DMS153 treated with DMSO at 0.1 percent for 48 hours (cell line): ENCODE results near the gene CD79A.
"Not testable (repeated sequence)": the region's sequence is repeated elsewhere in the genome, so short reads cannot be mapped to it uniquely, and the experiment has no call there.

Source experiments
- DNase-seq: peaks from one replicate; lab custom pipeline; 2025; ENCODE audit not compliant: unreplicated experiment; lab: John Stamatoyannopoulos, UW

CD79A gene

GRCh38 chr19:41904118-41904870 is 27.2 kb downstream of the CD79A start:
- peak; percentile 91 for DNase-seq

- no peak for DNase-seq
Measured at GRCh38 chr19:41905273-41906002, 28.4 kb downstream of the CD79A start.

- DNase-seq = no peak
Measured at GRCh38 chr19:41906271-41906670, 29.2 kb downstream of the CD79A start.

GRCh38 chr19:41906916-41907680 is 30.0 kb downstream of the CD79A start:
- DNase-seq = no peak

DNA sequence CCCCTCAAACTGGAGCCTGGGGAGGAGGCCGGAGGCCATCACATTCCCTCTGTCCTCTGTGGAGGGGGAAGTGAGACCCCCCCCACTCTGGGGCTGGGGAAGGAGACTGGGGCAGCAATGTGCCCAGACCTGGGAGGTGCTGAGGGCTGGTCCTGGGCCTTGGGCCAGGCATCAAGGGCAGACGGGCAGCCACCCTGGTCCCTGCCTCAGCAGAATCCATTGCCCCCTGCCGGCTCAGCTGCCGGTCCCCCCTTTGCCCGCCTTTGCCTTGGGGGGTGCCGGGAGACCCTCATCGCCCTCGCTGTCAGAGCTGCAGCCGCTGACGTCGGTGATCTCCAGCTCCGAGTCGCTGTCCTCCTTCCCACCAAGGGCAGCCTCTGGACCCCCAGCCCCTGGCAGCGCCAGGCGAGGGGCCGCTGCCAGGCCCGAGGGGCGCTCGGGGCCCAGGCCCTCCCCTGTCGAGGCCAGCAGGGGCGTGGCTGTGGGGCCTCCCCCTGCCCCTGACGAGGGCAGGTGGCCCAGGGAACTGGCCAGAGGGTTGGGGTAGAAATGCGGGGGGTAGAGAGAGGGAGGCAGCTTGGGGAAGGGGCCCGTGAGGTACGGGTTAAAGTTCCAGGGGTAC is 31.0 kb downstream of the CD79A start:
- DNase-seq = no peak

DNA sequence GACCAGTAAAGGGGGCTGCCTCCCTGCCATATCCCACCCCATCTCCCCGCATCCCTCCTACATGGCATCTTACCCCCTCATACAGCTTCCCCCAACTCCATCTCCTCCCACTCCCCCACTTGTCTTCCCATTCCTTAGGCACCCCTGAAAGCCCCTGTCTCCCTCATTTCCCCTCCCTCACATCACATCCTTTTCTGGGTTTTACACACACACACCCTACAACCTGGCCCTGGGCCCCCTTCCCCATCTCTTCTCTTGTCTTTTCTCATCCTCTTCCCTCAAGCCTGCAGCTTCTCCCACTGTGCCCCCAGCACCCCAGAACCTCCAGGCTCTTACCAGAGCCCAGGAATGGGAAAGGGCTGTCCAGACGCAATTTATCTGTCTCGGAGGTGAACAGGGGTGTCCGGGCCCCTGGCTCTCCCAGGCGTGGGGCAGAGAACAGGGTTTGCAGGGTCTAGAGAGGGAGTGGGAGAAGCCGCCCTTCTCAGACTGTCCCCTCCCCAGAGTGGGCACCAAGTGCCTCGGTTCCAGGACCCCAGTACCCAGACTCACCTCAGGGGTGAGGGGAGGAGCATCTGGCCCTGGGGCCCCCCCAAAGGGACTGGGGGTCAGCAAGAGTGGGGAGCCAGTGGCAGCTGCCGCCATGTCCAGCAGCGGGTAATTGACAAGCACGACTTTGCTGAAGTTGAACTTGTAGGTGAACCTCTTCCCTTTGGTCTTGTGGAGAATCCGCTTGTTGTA is 31.8 kb downstream of the CD79A start:
- DNase-seq = no peak

GRCh38 chr19:41909706-41910105 is 32.6 kb downstream of the CD79A start:
- DNase-seq = no peak

DNA sequence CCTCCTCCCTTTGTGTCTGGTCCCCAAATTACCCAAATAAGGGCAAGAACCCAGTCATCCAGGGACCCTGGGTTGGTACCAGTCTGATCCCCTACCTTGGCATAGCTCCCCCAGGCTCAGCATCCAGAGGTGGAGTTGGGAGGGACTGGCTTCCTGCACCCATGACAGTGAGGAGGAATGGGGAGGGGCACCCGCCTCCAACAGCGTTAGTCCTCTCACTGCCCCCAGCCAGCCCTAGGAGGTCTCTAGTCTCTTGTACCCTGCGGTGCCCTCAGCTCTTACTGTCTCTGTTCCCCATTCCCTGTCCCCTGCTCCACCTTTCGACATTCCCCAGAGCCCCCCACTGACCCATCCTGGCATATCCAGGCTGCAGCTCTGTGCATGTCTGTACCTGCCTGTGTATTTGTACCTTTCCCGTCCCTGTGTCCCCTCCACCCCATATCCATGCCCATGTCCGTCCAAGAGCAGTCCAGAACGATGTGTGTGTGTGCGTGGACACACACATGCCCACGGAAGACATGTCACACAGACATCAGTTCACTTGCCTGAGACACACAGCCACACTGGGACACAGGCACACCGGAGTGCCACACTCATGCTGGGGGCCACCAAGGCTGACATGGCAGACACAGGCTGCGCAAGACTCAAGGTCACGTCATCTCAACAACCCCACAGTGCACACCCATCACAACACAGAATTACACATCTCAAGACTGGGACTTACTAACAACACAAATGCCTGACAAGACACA is 33.3 kb downstream of the CD79A start:
- DNase-seq = no peak

DNA sequence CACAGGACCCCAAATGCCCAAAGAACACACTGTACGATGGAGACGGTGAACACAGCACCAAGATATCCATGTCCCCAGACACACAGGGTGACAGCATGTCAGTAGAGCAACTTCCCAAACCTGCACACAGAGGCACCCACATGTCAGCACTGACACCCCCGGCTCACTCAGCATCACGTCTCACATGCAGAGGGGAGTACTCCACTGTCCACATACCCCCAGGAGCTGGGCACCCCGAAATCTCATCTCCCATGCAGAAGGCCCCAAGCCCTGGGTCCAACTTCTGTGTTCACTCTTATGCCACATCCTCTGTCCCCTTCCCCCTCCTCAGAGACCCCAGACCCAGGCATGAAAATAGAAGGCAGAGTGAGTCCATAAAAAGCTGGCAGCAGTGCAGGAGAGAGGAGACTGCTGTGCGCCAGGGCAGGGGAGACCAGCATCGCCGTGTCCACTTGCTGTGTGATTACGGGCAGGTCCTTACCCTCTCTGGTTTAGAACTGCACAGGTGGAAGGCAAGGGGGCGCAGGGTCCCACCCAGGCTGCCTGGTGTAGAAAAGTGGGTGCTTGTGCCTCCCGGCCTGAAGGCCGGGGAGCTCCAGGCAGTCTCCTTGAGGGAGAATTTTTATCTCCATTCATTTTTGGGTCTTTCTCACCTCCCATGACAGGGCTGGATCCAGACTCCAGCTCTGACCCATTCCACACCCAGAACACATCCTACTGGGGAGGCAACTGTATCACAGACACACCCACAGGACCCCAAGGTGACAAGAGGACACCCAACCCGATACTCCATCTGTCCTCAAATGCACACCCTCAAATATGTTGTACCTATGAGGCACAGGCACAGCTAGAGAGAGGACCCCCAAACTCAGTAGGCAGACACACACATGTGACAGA is 34.2 kb downstream of the CD79A start:
- no peak for DNase-seq

GRCh38 chr19:41911889-41912731 is 35.0 kb downstream of the CD79A start:
- no peak for DNase-seq

DNA sequence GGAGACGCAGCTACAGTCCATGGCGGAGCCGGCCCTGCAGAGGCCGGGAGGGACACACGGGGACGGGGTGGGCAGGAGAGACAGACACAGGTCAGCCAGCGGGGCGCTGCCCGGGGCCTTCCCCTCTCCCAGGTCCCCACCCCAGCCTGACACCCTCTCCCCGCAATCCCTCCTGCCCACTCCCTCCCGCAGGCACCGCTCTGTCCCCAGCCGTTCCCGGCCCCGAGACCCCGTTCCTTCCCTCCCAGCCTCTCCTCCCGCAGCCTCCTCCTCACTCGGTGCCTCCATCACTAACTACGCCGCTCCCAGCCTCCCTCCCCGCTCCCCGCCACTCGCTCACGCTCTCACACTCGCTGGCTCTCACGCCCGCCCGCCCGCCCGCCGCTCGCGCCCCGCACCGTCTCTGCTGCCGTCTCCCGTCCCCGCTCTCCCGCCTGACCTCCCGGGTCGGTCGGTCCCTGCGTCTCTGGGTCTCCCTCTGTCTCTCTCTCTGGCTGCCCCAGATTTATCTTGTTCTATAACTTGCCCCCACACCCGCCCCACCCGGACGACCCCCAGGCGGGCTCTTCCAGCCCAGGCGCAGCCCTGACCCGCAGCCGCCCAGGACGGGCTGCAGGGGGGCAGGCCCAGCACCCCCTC is 35.9 kb downstream of the CD79A start:
- DNase-seq = no peak

- DNase-seq = no peak
Measured at GRCh38 chr19:41913538-41914423, 36.7 kb downstream of the CD79A start.

DNA sequence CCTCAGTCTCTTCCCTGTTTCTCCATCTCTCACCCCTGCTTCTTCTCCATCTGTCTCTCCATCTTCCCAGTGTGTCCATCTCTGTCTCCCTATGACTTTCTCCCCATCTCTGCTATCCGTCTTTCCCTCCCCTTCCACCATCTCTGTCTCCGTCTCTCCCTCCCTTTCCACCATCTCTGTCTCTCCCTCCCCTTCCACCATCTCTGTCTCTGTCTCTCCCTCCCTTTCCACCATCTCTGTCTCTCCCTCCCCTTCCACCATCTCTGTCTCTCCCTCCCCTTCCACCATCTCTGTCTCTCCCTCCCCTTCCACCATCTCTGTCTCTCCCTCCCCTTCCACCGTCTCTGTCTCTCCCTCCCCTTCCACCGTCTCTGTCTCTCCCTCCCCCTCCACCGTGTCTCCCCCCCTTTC is 37.4 kb downstream of the CD79A start:
- DNase-seq = not testable (repeated sequence)

GRCh38 chr19:41915021-41915775 is 38.1 kb downstream of the CD79A start:
- no peak for DNase-seq

DNA sequence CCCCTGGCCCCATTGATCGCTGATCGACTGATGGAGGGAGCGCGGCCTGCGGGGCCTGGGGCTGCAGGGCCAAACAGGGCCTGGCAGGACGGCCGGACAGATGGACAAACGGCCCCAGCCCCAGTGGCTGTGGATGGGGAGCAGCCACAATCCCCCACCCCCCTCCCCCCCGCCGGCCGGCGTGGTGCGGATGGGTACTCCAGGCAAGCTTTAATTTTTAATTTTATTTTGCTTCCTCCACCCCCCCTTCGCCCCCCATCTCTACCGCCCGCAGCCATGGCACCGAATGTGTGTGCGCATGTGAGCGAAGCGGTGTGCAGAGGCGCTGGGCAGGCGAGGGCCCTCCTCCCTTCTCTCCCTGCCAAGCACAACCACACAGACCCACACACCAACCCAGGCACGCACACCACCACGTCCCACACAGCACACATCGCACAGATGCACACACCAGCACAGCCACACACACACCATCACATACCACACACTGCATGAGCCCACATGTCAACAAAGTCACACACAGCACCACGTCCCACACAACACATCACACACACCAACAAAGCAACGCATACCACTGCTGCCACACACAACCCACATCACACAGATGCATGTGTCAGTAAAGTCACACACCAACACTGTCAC is 38.8 kb downstream of the CD79A start:
- no peak for DNase-seq
